Embryonic facial prominence (tissue), 1 donor: Measurements from ENCODE around the gene NKD1.

Experiments
- DNase-seq: peaks from one replicate; pipeline ENCODE4 v3.0.0-alpha.2; 2016; ENCODE audit errors: extremely low spot score

Gene NKD1

GRCh38 chr16:50630394-50631020 is 82.3 kb downstream of the NKD1 start:
- DNase-seq = no peak

- DNase-seq = no peak
Observed at GRCh38 chr16:50631249-50631984, 83.2 kb downstream of the NKD1 start.

- no peak for DNase-seq
Observed at GRCh38 chr16:50631985-50632576, 83.9 kb downstream of the NKD1 start.

- no peak for DNase-seq
Observed at GRCh38 chr16:50632927-50633800, 85.0 kb downstream of the NKD1 start.

GRCh38 chr16:50634090-50634489 is 85.9 kb downstream of the NKD1 start:
- no peak for DNase-seq

GRCh38 chr16:50634947-50635346 is 86.8 kb downstream of the NKD1 start:
- no peak for DNase-seq

- DNase-seq = no peak
Observed at GRCh38 chr16:50635505-50636392, 87.6 kb downstream of the NKD1 start.

GRCh38 chr16:50636753-50637374 is 88.7 kb downstream of the NKD1 start:
- DNase-seq = no peak

- DNase-seq = no peak
Observed at GRCh38 chr16:50637716-50638602, 89.8 kb downstream of the NKD1 start.

- no peak for DNase-seq
Observed at GRCh38 chr16:50638816-50639670, 90.8 kb downstream of the NKD1 start.

- no peak for DNase-seq
Observed at GRCh38 chr16:50640391-50640790, 92.2 kb downstream of the NKD1 start.

GRCh38 chr16:50640919-50641817 is 93.0 kb downstream of the NKD1 start:
- DNase-seq = no peak

GRCh38 chr16:50641818-50642187 is 93.6 kb downstream of the NKD1 start:
- DNase-seq = no peak

GRCh38 chr16:50642349-50642748 is 94.2 kb downstream of the NKD1 start:
- DNase-seq = no peak

GRCh38 chr16:50643192-50643591 is 95.0 kb downstream of the NKD1 start:
- no peak for DNase-seq

- DNase-seq = no peak
Observed at GRCh38 chr16:50644245-50644644, 96.0 kb downstream of the NKD1 start.

GRCh38 chr16:50644729-50645128 is 96.5 kb downstream of the NKD1 start:
- DNase-seq = no peak
